H9 (cell line): ENCODE results near the gene PDZK1IP1. TPM values are rescaled to one million over a fixed set of nuclear protein-coding genes. Genes with fewer than 3 reads are reported as not detected.

ENCODE experiments used
- DNase-seq: peaks from one replicate; pipeline ENCODE4 v3.0.0-alpha.2; 2017
- H2AFZ ChIP-seq: one replicate; pipeline ENCODE4 v1.6.1; 2013; ENCODE audit warnings: mild to moderate bottlenecking, low read length, control low read depth, moderate library complexity
- H2AK5ac ChIP-seq: 2 replicates; pipeline ENCODE4 v1.6.1; 2013; ENCODE audit warnings: low read length, control low read depth, mixed read lengths; ENCODE audit not compliant: insufficient read length
- H2BK120ac ChIP-seq: one replicate; pipeline ENCODE4 v1.6.1; 2013; ENCODE audit warnings: low read depth, mild to moderate bottlenecking, low read length, control low read depth, inconsistent platforms; ENCODE audit not compliant: poor library complexity, severe bottlenecking
- H2BK12ac ChIP-seq: 2 replicates; pipeline ENCODE4 v1.6.1; 2013; ENCODE audit warnings: low read length, control low read depth, mixed read lengths, low read depth; ENCODE audit not compliant: insufficient read length
- H2BK15ac ChIP-seq: 2 replicates; pipeline ENCODE4 v1.6.1; 2013; ENCODE audit warnings: low read depth, low read length, control low read depth
- H2BK20ac ChIP-seq: one replicate; pipeline ENCODE4 v1.6.1; 2013; ENCODE audit warnings: low read depth, mild to moderate bottlenecking, low read length, control low read depth, inconsistent platforms; ENCODE audit not compliant: poor library complexity, severe bottlenecking
- H2BK5ac ChIP-seq: 2 replicates; pipeline ENCODE4 v1.6.1; 2013; ENCODE audit warnings: low read length, control low read depth, mixed read lengths; ENCODE audit not compliant: insufficient read length
- H3K14ac ChIP-seq: 2 replicates; pipeline ENCODE4 v1.6.1; 2013; ENCODE audit warnings: low read length, control low read depth; ENCODE audit not compliant: insufficient read depth
- H3K18ac ChIP-seq: 2 replicates; pipeline ENCODE4 v1.6.1; 2013; ENCODE audit warnings: low read depth, mild to moderate bottlenecking, mixed read lengths, low read length, control low read depth; ENCODE audit not compliant: insufficient read length
- H3K23ac ChIP-seq: 2 replicates; pipeline ENCODE4 v1.6.1; 2013; ENCODE audit warnings: low read length, control low read depth, mixed read lengths, low read depth; ENCODE audit not compliant: insufficient read length
- H3K23me2 ChIP-seq: 2 replicates; pipeline ENCODE4 v1.6.1; 2013; ENCODE audit warnings: low read depth, mild to moderate bottlenecking, mixed read lengths, low read length, control low read depth; ENCODE audit not compliant: insufficient read length, poor library complexity, severe bottlenecking
- H3K27ac ChIP-seq: 2 replicates; pipeline ENCODE4 v1.5.1; 2013; ENCODE audit warnings: low read length, control low read depth, mixed read lengths, low read depth; ENCODE audit not compliant: insufficient read length
- H3K27me3 ChIP-seq: 2 replicates; pipeline ENCODE4 v1.6.1; 2013; ENCODE audit warnings: low read length, control low read depth, inconsistent platforms; ENCODE audit not compliant: insufficient read depth
- H3K4ac ChIP-seq: 2 replicates; pipeline ENCODE4 v1.6.1; 2013; ENCODE audit warnings: low read depth, mild to moderate bottlenecking, control low read depth, inconsistent platforms, low read length, moderate library complexity
- H3K4me1 ChIP-seq: 2 replicates; pipeline ENCODE4 v1.6.1; 2013; ENCODE audit warnings: low read length, control low read depth, inconsistent platforms; ENCODE audit not compliant: insufficient read depth
- H3K4me2 ChIP-seq: 2 replicates; pipeline ENCODE4 v1.6.1; 2013; ENCODE audit warnings: low read length, control low read depth, mixed read lengths; ENCODE audit not compliant: insufficient read length, insufficient read depth
- H3K56ac ChIP-seq: 2 replicates; pipeline ENCODE4 v1.6.1; 2013; ENCODE audit warnings: low read depth, mild to moderate bottlenecking, mixed read lengths, low read length, control low read depth; ENCODE audit not compliant: insufficient read length
- H3K79me1 ChIP-seq: 2 replicates; pipeline ENCODE4 v1.6.1; 2013; ENCODE audit warnings: low read depth, mild to moderate bottlenecking, moderate library complexity, low read length, control low read depth, inconsistent platforms; ENCODE audit not compliant: insufficient read depth, poor library complexity, severe bottlenecking
- H3K79me2 ChIP-seq: 2 replicates; pipeline ENCODE4 v1.6.1; 2013; ENCODE audit warnings: low read length, control low read depth, inconsistent platforms; ENCODE audit not compliant: insufficient read depth
- H3K9ac ChIP-seq: 2 replicates; pipeline ENCODE4 v1.6.1; 2013; ENCODE audit warnings: low read length, control low read depth, mixed read lengths; ENCODE audit not compliant: insufficient read length; ENCODE audit errors: extremely low read depth
- H3K9me3 ChIP-seq: one replicate; pipeline ENCODE4 v1.6.1; 2013; ENCODE audit warnings: low read depth, low read length, inconsistent platforms; ENCODE audit not compliant: control insufficient read depth
- H3T11ph ChIP-seq: one replicate; pipeline ENCODE4 v1.6.1; 2013; ENCODE audit warnings: mild to moderate bottlenecking, low read length, control low read depth, inconsistent platforms
- H4K20me1 ChIP-seq: one replicate; pipeline ENCODE4 v1.6.1; 2013; ENCODE audit not compliant: control insufficient read depth, insufficient read length, insufficient read depth
- H4K5ac ChIP-seq: 2 replicates; pipeline ENCODE4 v1.6.1; 2013; ENCODE audit warnings: low read depth, mild to moderate bottlenecking, mixed read lengths, low read length, control low read depth; ENCODE audit not compliant: insufficient read length
- H4K8ac ChIP-seq: replicated peaks from 2 replicates; pipeline ENCODE4 v1.6.1; 2013; ENCODE audit warnings: low read length, control low read depth, mixed read lengths, low read depth; ENCODE audit not compliant: insufficient read length
- H4K91ac ChIP-seq: 2 replicates; pipeline ENCODE4 v1.6.1; 2013; ENCODE audit warnings: low read depth, mild to moderate bottlenecking, moderate library complexity, mixed read lengths, low read length, control low read depth; ENCODE audit not compliant: insufficient read length
- H3K27ac Mint-ChIP-seq, 3 experiments: 2 replicates in 2 of 3; 3 replicates in 1 of 3; pipeline ENCODE4 v1.8.0; 2020 to 2021; ENCODE audit warnings: mixed read lengths in 3 of 3, mild to moderate bottlenecking in 1 of 3, moderate library complexity in 1 of 3
- H3K27me3 Mint-ChIP-seq: 2 replicates; pipeline ENCODE4 v1.8.0; 2021; ENCODE audit warnings: low read depth, mild to moderate bottlenecking, moderate library complexity, mixed read lengths
- H3K36me3 Mint-ChIP-seq, 3 experiments: 2 replicates in 2 of 3; 3 replicates in 1 of 3; pipeline ENCODE4 v1.8.0; 2020 to 2021; ENCODE audit warnings: low read depth in 3 of 3, mixed read lengths in 3 of 3; ENCODE audit not compliant: insufficient read depth in 1 of 3
- H3K4me1 Mint-ChIP-seq, 2 experiments: 2 replicates each; pipeline ENCODE4 v1.8.0; 2020; ENCODE audit warnings: mixed read lengths in 2 of 2
- H3K4me3 Mint-ChIP-seq, 2 experiments: 2 replicates in 1 of 2; 3 replicates in 1 of 2; pipeline ENCODE4 v1.8.0; 2020 to 2021; ENCODE audit warnings: mild to moderate bottlenecking in 2 of 2, mixed read lengths in 2 of 2, moderate library complexity in 1 of 2
- H3K9me3 Mint-ChIP-seq, 2 experiments: 2 replicates in 1 of 2; 3 replicates in 1 of 2; pipeline ENCODE4 v1.8.0; 2020; ENCODE audit warnings: mild to moderate bottlenecking in 2 of 2, mixed read lengths in 2 of 2, moderate library complexity in 1 of 2
- CTCF ChIP-seq: fragments of 200-600 bp; sonication (generic); conservative IDR thresholded peaks from 3 replicates; pipeline ENCODE4 v1.8.0; 2021; ENCODE audit warnings: antibody characterized with exemption, mild to moderate bottlenecking
- WGBS: extraction: QIAGEN DNeasy Blood & Tissue Kit; methylation state at CpG from one replicate; pipeline ENCODE4 v1.1.7; 2013; ENCODE audit warnings: missing lambda C conversion rate, low lambda C conversion rate, mixed read lengths; ENCODE audit not compliant: insufficient read length; ENCODE audit errors: extremely low coverage; 5-methylcytosine and 5-hydroxymethylcytosine counted together
- total RNA-seq: library from RNA; stranded (reverse); gene quantifications from 2 replicates; pipeline ENCODE4 v1.2.1, GENCODE V29; 2021

The PDZK1IP1 gene
- total RNA-seq, 1 experiment from 2014 or later, result not detected

DNA sequence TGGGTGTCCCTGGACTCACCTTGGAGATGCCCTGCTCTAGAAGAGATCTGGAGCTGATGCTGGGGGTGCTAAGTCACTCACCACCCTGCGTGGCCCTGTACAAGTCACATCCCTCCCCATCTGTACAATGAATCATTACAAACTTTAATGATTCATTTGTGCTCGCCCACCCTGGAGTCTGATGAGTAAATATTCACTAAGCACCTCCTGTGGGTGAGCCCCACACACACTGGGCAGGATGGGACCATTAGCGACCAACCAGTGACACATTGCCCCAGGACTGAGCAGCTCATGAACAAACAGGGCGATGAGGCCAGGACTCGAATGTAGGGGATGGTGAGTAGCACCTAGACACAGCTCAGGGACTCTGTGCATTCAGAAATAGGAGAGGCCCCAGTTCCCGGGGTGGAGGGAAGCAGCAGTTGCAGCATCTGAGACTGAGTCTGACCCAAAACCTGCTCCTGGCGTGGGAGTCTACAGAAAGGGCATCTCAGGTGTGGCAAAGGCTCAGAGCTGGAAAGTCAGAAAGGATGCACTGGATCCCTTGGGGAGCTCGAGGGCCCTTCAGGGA is 18.1 kb upstream of the PDZK1IP1 start:
- Histone ChIP-seq H2BK5ac (no peak overlapping the region), H3K9ac (no peak overlapping the region), H3K27ac (no peak overlapping the region), H4K91ac (no peak overlapping the region), H2AK5ac (no peak overlapping the region), H3K23me2 (no peaks in the 10 kb centered on the region), H3K23ac (no peak overlapping the region), H3K14ac (no peak overlapping the region), H3K18ac (no peak overlapping the region), H3T11ph (no peak overlapping the region), H3K4me2 (peak overlapping the region; percentile 11), H3K4me1 (peaks cover 2% of the 10 kb centered on the region; the same call in 1 of the 2 replicates), H4K8ac (no peak overlapping the region), H2BK15ac (no peak overlapping the region), H3K56ac (no peak overlapping the region), H4K5ac (no peak overlapping the region), H2BK20ac (no peak overlapping the region), H3K9me3 (no peaks in the 10 kb centered on the region), H3K79me1 (no peaks in the 10 kb centered on the region), H2AFZ (no peak overlapping the region), H3K79me2 (no peaks in the 10 kb centered on the region), H3K4ac (no peak overlapping the region), H3K27me3 (no peaks in the 10 kb centered on the region; the same call in 1 of the 2 replicates), H4K20me1 (no peaks in the 10 kb centered on the region), H2BK12ac (no peak overlapping the region), H2BK120ac (no peak overlapping the region)
- WGBS, result no CpG with 5 or more reads among the region's 8 CpGs
- no peak for DNase-seq
- peaks cover 7 to 10% of the 10 kb centered on the region in 2 experiments; a peak in 4 of 5 replicates for H3K9me3 Mint-ChIP-seq
- TF ChIP-seq CTCF, result no peak
- H3K27me3 Mint-ChIP-seq, result peaks cover 78% of the 10 kb centered on the region
- peak overlapping the region in 1 of 2 experiments; percentile 70; a peak in 3 of 5 replicates for H3K4me3 Mint-ChIP-seq
- H3K4me1 Mint-ChIP-seq, result peaks cover 33 to 35% of the 10 kb centered on the region in 2 experiments
- no peaks in the 10 kb centered on the region; a peak in 1 of 7 replicates for H3K36me3 Mint-ChIP-seq
- H3K27ac Mint-ChIP-seq, result no peak overlapping the region
